Left lung (tissue), 10 donors: Measurements from ENCODE around the gene EGLN3. TPM values are rescaled to one million over a fixed set of nuclear protein-coding genes. Genes with fewer than 3 reads are reported as not detected.

Experiments
- ATAC-seq: fragments of 200-7000 bp; cut with Tn5 transposase; one replicate; pipeline ENCODE4 v1.9.1; 2020; ENCODE audit warnings: moderate library complexity
- DNase-seq, 4 donors: peaks; one replicate each; pipeline ENCODE4 v3.0.0-alpha.2; 2013 to 2020
- H3K27ac ChIP-seq, 2 donors: fragments of 200-600 bp; sonication (generic) in 1 of 2; one replicate each; pipeline versions ENCODE4 v1.5.0 to v1.8.0; 2020 to 2021
- H3K27me3 ChIP-seq, 2 donors: fragments of 200-600 bp; sonication (generic) in 1 of 2; one replicate each; pipeline versions ENCODE4 v1.5.0 to v1.8.0; 2020 to 2021
- H3K36me3 ChIP-seq, 2 donors: fragments of 200-600 bp; sonication (generic) in 1 of 2; one replicate each; pipeline versions ENCODE4 v1.5.0 to v1.8.0; 2020 to 2021
- H3K4me1 ChIP-seq, 2 donors: fragments of 200-600 bp; one replicate each; pipeline ENCODE4 v1.8.0; 2021
- H3K4me3 ChIP-seq, 2 donors: fragments of 200-600 bp; sonication (generic) in 1 of 2; one replicate each; pipeline versions ENCODE4 v1.5.0 to v1.8.0; 2020 to 2021; ENCODE audit warnings: mild to moderate bottlenecking in 1 of 2
- H3K9me3 ChIP-seq, 2 donors: fragments of 200-600 bp; sonication (generic) in 1 of 2; one replicate each; pipeline versions ENCODE4 v1.5.0 to v1.8.0; 2020 to 2021
- intact Hi-C, 2 donors: fragments of 100-400 bp; cut with DNase I; formaldehyde crosslinking; loops; one replicate each; pipeline versions ENCODE4 v1.11.2 to v1.14.2; 2022
- polyA plus RNA-seq, 6 donors: library from polyadenylated mRNA; unstranded; fragments of 120-200 nt; gene quantifications; one replicate each; pipeline ENCODE4 v1.2.1, GENCODE V29; 2013; ENCODE audit not compliant: insufficient read length in 6 of 6
- total RNA-seq, 2 donors: library from RNA; stranded (reverse); fragmentation: NEBNext Ultra II Directional; extraction: Animal tissue kit (Norgen Biotek cat#: 25700); gene quantifications; one replicate each; pipeline ENCODE4 v1.2.1, GENCODE V29; 2021
- TF ChIP-seq, protein P1 (sequence below), 2 donors: fragments of 200-600 bp; sonication (generic) in 1 of 2; IDR thresholded peaks; one replicate each; pipeline versions ENCODE4 v1.5.0 to v1.8.0; 2021; ENCODE audit warnings: antibody characterized with exemption in 2 of 2
- donor health status: DM: no; HTN: yes; CAD: no.
- donor health status: DM: no; HTN: no; CAD: no.

The EGLN3 gene
- total and polyA plus RNA-seq, 8 donors = 1.3 to 99.4 (median 33.9) TPM

- H3K27me3 ChIP-seq = no peaks in the 10 kb centered on the region
- TF ChIP-seq, protein P1, sequence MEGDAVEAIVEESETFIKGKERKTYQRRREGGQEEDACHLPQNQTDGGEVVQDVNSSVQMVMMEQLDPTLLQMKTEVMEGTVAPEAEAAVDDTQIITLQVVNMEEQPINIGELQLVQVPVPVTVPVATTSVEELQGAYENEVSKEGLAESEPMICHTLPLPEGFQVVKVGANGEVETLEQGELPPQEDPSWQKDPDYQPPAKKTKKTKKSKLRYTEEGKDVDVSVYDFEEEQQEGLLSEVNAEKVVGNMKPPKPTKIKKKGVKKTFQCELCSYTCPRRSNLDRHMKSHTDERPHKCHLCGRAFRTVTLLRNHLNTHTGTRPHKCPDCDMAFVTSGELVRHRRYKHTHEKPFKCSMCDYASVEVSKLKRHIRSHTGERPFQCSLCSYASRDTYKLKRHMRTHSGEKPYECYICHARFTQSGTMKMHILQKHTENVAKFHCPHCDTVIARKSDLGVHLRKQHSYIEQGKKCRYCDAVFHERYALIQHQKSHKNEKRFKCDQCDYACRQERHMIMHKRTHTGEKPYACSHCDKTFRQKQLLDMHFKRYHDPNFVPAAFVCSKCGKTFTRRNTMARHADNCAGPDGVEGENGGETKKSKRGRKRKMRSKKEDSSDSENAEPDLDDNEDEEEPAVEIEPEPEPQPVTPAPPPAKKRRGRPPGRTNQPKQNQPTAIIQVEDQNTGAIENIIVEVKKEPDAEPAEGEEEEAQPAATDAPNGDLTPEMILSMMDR (IDR thresholded peaks at IDR 0.05) = no peak
- no peak overlapping the region for H3K4me3 ChIP-seq
- H3K36me3 ChIP-seq = no peaks in the 10 kb centered on the region
- H3K9me3 ChIP-seq = no peaks in the 10 kb centered on the region
- ATAC-seq (no peak), DNase-seq (no peak)
- H3K4me1 ChIP-seq = peaks cover 0 to under 1% of the 10 kb centered on the region in 2 donors
- intact Hi-C loops = no loop called here
- no peak overlapping the region for H3K27ac ChIP-seq
Measured at GRCh38 chr14:33933386-33933933, 17.4 kb downstream of the EGLN3 start.

DNA sequence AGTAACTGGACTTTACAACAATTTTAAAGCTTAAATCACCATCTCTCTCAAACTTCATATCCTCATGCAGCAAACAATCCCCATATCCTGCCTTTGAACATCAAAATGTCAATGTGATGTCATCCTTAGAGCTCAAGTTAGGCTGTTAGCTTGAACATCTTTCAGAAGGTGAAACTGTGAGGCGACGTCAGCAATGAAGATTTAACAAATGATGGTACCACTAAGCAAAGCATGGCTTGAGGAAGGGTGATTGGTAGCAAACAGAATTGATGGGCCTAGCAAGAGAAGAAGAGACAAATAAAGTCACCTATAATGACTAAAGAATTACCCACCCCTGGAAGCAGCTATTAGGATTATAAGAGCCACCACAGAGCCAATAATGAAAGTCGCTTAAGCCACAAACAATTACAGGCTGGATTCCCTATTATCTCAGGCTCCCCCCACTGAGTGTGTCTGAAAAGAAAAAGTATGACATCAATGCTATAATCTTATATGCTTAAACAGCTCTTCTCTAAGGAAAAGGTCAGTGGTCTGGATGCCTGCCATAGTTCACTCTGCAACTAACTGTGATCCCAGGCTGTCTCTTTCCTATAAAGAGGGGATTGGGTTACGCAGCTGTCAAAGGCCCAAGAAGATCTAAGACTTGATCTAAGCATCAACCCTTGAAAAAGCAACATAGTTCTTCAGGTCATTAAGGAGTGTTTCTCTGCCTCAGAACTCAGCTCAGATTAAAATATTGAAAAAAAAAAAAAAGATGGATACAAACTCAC lies 18.1 kb downstream of the EGLN3 start:
- H3K27ac ChIP-seq = no peak overlapping the region
- no peak for DNase-seq

DNA sequence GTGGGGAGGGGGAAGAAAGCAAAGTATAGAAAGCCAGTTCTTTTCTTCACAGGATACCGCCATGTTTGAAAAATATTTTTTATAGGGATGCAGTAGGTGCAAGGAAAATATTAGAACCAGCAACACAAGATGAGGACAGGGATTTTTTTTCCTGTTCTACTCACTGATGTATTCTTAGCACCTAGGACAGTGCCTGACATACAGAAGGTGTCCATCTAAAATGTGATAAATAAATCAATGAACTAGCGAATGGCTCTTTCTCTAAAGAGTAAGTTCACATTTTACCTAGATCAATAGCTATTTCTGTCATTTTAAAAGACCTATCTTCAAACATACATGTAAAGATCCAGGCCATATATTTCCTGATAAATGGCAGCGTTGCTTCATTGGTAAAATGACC lies 18.8 kb downstream of the EGLN3 start:
- DNase-seq (no peak), ATAC-seq (no peak)
- Histone ChIP-seq H3K9me3 (no peaks in the 10 kb centered on the region), H3K27me3 (no peaks in the 10 kb centered on the region), H3K4me1 (no peaks in the 10 kb centered on the region), H3K4me3 (no peak overlapping the region), H3K27ac (no peak overlapping the region), H3K36me3 (no peaks in the 10 kb centered on the region)
- intact Hi-C loops = no loop called here
- TF ChIP-seq, protein P1 (IDR thresholded peaks at IDR 0.05) = no peak

More for the DNA sequence above, 18.1 kb downstream of the EGLN3 start:
- intact Hi-C loops = no loop called here
- Histone ChIP-seq H3K27me3 (no peaks in the 10 kb centered on the region), H3K4me3 (no peak overlapping the region), H3K36me3 (no peaks in the 10 kb centered on the region), H3K4me1 (no peaks in the 10 kb centered on the region), H3K9me3 (no peaks in the 10 kb centered on the region)
- ATAC-seq = no peak
- TF ChIP-seq, protein P1 (IDR thresholded peaks at IDR 0.05) = no peak

DNA sequence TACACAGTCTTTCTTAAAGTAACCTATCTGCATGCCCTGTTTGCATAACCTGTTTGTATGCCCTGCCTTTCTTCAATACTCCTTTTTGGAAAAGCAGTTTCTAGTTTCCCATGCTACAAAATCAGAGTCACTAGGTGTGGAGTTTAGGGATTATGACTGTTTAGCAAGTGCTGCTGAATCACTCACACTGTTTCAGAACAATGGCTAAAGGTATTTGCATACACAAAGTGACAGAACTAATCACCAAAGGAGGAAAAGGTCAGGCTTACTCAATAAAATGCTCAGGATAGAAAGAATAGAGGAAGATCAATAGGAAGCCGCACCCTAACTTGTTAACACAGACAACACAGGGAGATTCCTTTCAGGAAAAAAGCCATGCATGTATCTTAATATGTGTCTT lies 19.4 kb downstream of the EGLN3 start:
- ATAC-seq (no peak), DNase-seq (no peak)
- Histone ChIP-seq H3K36me3 (no peaks in the 10 kb centered on the region), H3K9me3 (no peaks in the 10 kb centered on the region), H3K27ac (no peak overlapping the region), H3K27me3 (no peaks in the 10 kb centered on the region), H3K4me3 (no peak overlapping the region), H3K4me1 (no peaks in the 10 kb centered on the region)
- TF ChIP-seq, protein P1 (IDR thresholded peaks at IDR 0.05) = no peak
- intact Hi-C loops = no loop called here

- H3K36me3 ChIP-seq = no peaks in the 10 kb centered on the region
- TF ChIP-seq, protein P1 (IDR thresholded peaks at IDR 0.05) = no peak
- H3K4me1 ChIP-seq = no peaks in the 10 kb centered on the region
- intact Hi-C loops = no loop called here
- no peak overlapping the region for H3K27ac ChIP-seq
- H3K4me3 ChIP-seq = no peak overlapping the region
- no peak for ATAC-seq
- no peaks in the 10 kb centered on the region for H3K27me3 ChIP-seq
- DNase-seq = no peak
- H3K9me3 ChIP-seq = no peaks in the 10 kb centered on the region
Measured at GRCh38 chr14:33930439-33930838, 20.4 kb downstream of the EGLN3 start.
